Inflammatory macrophage (primary cell): ENCODE results near the gene SLC16A7.
"Not testable (repeated sequence)": the region's sequence is repeated elsewhere in the genome, so short reads cannot be mapped to it uniquely, and the experiment has no call there.

Experiments used
- DNase-seq, 2 donors: peaks; one replicate each; pipeline ENCODE4 v3.0.0-alpha.2; 2020 to 2022

Gene SLC16A7

DNA sequence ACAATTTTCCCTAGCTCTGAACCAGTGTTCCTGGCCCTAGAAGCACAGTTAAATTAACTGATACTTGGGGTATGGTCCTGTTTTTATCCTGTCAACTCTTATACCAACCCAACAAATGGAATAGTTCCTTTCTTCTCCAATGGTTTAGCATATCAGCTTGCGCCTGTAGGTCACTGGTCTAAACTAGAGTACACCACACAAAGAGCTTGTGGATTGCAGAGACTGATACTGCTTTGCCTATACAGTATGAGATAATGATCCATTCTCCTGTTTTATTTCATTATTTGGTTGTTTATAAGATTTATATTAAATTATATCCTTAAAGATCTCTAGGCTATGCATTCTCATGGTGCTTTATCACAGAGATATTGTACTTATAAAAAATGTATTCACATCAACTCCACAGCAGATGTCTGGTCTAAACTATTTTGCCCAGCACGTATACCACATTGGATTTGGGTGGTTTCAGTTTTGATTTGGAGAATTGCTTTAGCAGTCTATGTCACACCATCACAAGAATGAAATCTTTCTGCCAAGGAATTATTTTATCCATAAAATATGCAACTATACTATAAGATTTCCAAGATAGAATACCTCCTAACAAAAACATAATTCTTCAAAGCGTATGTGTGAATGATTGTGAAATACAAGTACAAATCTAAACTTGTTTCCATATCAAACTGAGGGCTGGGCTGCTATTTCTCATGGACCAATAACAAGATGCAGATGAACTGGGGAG is 142.1 kb downstream of the SLC16A7 start:
- DNase-seq: no peak

DNA sequence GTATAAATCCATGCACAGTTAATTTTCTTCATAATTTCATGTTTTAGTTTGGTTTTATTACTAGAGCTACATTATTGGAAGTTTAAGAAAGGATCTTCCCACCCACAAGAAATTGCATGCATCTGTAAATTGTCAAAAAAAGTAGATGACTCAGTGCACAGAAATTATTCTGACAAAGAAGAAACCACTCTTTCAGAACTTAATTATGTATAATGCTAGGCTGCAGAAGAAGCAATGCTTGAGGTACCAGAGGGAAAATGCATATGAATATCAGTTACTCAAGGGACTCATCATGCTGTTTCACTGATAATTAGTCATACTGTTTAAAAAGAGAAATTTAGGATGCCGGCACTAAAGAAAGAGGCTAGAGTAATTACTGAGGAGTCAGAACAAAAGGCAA is 147.0 kb downstream of the SLC16A7 start:
- DNase-seq: no peak

DNA sequence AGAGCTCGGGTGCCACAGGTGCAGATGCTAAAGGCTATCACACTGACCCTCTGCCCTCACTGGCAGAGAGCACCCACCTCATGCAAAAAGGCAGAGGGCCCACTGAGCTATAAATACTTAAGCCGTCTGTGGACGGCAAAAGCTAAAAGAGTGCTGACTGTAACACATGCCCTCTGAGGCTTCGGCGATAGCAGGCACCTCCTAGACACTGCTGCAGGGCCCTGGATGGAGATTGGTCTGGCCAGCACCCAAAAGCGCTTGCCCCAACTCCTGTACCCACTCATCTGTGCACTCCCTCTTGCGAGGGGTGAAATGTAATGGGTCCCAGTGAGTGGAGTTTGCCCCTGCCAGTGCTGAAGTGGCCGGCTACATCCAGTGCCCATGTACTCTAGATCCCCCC is 148.7 kb downstream of the SLC16A7 start:
- no peak for DNase-seq

DNA sequence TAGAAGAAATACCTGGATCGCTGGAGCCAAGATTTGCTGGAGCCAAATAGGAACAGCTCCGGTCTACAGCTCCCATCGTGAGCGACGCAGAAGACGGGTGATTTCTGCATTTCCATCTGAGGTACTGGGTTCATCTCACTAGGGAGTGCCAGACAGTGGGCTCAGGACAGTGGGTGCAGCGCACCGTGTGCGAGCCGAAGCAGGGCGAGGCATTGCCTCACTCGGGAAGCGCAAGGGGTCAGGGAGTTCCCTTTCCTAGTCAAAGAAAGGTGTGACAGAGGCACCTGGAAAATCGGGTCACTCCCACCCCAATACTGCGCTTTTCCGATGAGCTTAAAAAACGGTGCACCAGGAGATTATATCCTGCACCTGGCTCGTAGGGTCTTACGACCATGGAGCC is 155.3 kb downstream of the SLC16A7 start:
- DNase-seq: not testable (repeated sequence)

DNA sequence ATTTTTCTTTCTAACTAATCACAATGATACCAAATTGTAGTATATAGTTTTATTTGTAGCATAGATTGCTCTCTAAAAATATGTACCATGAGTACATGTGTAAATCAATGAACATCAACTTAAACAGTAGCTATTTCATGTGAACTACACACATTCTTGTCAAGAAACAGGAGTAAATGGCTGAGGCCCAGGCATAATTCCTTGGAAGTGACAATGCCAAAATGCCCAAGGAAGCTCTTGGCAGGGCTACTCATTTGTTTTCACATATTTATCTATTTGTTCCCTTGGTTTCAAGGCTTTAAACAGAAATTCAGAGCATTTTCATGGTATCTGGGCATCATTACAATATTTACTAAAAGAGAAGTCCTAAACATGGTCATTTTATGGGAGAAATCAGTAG is 165.7 kb downstream of the SLC16A7 start:
- no peak for DNase-seq

DNA sequence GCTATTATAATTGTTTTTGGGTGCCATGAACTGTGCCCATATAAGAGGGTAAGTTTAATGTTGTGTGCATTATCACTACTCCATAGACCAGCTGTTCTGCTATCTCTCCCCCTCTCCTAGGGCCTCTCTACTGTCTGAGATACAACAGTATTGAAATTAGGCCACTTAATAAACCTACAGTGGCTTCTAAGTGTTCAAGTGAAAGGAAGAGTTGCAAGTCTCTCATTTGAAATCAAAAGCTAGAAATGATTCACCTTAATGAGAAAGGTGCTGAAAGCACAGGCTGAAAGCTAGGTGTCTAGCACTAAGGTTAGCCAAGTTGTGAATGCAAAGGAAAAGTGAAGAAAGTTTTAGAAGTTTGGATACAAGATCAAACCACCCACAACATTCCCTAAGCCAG is 168.0 kb downstream of the SLC16A7 start:
- no peak for DNase-seq

DNA sequence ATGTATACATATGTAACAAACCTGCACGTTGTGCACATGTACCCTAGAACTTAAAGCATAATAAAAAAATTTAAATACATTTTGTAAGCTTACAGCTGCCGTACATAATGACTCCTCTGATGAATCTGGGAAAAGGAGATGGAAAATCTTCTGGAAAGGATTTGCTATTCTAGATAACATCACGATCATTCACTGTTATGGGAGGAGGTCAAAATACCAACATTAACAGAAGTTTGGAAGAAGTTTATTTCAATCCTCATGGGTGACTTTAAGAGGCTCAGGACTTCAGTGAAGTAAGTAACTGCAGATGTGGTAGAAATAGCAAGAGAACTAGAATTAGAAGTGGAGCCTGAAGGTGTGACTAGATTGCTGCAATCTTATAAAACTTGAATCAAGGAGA is 172.2 kb downstream of the SLC16A7 start:
- no peak for DNase-seq

DNA sequence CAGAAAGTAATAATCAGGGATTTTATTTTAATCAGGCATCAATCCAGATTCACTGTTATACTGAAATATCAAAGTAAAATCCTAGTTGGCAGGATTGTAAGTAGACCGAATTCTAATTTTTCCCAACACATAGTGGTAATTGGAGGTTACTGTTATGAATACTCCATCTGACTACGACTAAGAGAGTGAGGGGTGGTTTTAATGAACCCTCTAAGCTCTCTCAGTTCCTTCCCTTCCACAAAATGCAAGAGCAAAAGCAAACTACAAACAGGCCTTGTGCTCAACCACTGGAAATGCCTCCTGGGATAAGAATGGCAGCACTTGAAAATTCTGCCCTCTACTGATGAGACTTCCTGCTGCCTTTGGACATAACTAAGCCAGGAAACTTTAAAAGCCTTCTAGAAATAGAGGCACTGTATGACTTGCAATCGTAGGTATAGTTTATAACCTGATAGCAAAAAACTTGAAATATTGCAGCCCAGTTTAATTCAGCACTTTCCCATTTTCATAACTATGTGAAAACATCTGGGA is 184.8 kb downstream of the SLC16A7 start:
- peak; percentile 12 for DNase-seq

DNA sequence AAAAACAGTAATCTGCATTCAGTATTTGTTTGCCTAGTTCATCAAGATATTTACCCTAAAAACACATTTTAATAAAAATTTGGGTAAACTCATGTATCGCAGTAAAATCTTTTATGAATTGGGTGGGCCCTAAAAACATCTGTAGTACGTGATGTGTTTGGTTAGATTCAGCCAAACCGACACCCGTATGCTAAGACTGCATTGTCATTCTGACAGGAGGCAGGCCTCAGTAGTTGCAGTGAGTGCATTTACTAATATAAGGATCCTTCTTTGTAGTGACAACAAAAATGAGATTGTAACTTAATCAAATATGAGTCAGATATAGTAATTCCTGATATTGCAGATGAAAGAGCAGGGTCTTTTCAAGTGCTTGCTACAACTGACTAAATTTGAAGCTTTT is 191.8 kb downstream of the SLC16A7 start:
- no peak for DNase-seq

DNA sequence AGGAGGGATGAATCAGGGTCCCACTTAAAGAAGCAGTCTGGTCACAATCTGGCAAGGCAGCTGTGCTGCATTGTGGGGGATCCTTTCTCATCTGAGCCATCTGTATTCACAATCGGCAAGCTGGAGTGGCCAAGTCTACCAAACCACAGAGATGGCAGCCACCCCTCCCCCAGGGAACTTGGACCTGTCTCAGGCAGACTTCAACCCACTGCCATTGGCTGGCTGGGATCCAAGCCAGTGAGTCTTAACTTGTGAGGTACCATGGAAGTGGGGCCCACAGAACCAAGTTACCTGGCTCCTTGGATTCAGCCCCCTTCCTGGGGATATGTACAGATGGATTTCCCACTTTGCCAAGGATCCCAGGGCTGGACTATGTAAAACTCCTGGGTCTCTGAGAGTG is 196.8 kb downstream of the SLC16A7 start:
- no peak for DNase-seq

DNA sequence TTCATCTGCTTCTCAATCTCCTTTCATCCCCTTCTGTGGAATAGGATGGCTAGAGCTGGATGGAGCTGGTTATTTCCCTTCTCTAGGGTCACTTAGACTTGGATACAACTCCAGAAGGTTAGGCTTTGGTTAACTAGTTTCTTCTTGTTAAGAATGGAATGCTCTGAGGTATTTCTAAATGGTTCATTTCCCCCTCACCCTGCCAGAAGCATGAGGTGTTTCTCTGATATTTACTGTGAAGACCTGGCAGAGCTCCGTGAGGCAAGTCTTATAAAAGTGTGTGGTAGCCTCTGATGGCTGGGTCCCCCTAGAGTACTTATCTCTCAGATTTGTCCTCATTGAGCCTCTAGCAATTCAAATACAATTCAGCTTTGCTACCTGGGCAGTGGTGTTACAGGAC is 207.9 kb downstream of the SLC16A7 start:
- no peak for DNase-seq

DNA sequence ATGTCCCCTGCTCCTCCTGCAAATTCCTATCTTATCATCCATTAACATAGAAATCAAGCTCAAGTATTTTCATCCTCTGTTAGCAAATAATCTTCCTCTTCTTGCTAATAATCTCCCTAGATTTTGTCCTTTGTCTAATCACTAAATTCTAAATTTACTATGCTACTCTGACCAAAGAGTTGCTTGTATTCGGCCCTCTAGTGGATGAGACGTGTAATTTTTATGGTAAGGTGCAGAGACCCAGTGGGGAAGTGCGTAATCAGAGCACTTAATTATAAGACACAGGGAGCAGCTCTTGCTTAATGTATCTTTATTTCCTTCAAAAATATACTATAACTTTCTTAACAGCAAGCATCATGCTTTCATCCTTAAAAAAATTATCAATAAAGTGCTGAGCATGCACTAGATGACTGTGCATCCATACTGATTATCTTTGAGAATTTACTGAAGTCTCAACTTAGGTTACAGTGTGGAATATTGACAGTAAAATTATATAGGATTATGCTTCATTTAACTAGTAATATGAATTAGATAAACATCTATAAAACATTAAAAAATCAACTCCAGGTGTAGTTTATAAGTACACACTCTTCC is 212.6 kb downstream of the SLC16A7 start:
- DNase-seq: peak; percentile 42 to 53

DNA sequence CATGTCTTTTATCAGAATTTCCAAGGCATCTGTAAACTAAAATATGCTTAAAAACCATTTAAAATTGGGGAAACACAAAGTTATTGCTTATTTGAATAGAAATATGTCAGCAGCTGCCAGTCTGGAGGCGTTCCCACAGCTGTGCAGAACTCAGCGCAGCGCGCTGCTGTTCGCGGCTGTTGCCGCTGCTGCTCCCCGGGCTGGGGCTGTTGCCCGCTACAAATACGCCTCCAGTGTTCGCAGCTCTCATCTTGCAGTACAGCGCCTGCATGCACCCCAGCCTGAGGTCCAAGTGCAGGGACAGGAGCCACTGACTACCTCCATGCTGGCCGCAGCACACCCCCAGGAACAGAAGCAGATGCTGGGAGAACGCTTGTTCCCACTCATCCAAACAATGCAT is 216.2 kb downstream of the SLC16A7 start:
- DNase-seq: no peak

DNA sequence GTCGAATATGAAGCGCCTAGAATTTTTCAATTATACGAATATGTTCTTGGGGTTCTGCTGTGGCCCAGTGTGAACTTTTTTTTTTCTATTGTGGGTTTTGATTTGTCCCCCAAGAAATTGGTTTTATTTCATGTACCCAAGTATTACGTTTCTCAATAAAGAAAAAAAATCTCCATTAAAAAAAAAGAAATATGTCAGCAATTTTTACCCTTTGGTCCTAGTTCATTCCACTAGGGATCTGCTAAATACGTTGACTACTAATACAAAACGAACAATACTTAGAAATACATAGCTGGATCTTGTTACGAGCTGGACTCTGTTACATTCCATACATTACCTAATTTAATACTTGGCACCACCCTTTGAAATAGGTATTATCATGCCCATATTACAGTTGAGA is 216.9 kb downstream of the SLC16A7 start:
- no peak for DNase-seq

DNA sequence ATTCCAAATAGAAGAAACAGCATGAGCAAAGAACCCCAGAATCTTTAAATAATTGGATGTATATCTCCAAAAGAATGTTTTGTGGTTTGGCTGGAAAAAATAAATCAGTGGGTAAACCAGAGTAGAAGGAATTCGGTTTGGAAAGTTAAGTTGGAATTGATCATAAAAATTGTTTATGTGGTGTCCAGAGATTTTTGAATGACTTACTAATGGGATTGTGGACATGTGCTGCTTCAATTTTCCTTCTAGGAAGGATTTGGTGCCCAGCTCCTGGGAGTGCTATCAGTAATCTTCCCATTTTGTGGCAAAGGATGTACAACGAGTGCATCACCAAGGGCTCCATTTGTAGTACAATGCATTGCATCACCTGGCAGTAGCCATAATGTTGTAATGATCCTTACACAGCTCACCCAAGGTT is 224.8 kb downstream of the SLC16A7 start:
- no peak for DNase-seq

DNA sequence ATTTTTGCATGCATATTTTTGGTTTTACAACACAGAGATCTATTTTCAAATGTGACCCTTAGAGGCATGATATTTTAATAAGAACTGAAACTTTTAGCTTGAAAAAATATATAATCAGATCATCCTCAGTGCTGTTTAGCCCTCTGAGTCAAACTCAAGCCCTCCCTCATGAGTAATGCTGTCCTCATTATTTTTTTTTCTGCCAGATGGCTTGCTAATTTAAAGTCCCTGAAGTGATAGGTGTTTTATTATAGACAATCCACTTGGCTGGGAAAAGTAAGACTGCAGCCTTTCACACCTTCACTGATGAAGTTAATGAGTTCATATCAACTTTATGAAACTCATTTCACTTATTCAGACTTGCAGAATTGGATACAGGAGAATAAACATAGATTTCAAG is 227.7 kb downstream of the SLC16A7 start:
- no peak for DNase-seq

DNA sequence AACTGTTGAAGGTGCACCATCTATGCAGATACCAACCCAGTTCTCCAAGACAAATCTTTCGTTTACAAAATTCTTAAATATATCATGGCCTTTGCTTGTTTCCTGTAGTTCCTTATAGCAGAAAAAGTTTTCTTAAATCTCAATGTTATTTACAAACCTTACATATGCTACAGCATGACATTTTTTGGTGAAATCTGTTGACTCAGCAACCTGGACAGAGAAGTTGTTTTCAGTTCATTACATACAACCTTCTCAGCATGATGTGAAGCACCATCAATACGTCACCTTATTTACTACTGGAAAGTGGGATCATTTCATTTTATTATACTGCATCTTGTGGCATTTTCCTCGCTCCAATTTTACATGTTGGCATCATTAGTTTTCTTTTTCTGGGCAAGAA is 231.9 kb downstream of the SLC16A7 start:
- no peak for DNase-seq

DNA sequence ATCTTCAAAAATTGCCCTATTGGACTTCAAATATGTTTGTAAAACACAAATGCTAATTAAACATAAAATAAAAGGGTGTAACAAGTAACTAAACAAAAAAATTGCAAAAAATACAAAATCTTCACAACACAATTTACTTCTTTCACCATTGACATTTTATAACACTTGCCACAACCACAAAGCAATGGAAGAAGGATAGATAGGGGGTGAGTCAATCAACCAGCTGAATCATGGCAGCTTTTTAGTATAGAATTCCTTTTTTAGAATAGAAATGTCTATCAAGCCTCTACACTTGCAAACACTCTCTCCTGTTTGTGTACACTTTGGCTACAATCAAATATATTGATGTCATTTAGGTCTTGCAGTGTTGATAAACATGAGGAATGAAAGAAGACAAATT is 232.7 kb downstream of the SLC16A7 start:
- no peak for DNase-seq

DNA sequence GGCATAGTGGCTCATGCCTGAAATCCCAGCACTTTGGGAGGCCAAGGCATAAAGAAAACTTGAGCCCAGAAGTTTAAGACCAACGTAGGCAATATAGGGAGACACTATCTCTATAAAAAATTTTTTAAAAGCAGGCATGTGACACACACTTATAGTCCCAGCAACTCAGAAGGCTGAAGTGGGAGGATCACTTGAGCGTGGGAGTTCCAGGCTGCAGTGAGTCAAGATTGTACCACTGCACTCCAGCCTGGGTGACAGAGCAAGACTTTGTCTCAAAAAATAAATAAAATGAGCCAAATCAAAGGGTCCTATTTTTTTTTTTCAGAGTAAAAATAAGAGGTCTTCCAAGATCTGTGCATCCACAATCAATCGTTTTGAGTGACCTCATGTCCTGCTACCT is 237.6 kb downstream of the SLC16A7 start:
- DNase-seq: peak in 1 of 2 donors; percentile 20

DNA sequence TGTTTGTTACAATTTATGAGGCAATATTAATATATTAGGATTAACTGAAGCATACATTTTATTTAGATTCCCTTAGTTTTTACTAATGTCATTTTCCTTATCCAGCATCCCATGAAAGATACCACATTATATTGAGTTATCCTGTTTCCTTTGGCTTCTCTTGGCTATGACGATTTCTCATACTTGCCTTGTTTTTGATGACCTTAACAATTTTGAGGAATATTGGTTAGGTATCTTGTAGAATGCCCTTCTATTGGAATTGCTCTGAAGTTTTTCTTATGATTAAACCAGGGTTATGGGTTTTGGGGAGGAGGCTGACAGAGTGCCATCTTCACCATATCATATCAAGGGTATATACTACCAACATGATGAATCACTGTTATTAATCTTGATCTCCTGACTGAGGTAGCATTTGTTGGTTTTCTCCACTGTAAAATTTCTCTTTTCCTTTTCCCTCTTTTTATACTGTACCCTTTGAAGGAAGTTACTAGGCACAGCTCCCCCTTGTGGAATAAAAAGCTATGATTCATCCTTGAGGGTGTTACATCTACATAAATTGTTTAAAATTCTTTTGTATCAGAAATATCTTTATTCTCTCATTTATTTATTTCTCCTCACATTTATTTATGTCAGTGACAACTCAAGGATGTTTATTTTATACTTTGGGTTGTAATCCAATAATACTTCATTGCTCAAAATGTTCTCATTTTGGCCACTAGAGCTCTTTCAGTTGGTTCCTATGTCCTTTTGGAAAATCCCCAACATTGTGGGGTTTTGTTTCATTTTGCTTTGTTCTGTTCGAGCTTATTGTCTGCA is 239.0 kb downstream of the SLC16A7 start:
- DNase-seq: peak; percentile 10 to 42
